Caco-2 (cell line): ENCODE data around the gene SLIT3. TPM values are rescaled to one million over a fixed set of nuclear protein-coding genes. Genes with fewer than 3 reads are reported as not detected.

Experiments used
- BruUV-seq: library from RNA; stranded (reverse); fragments of 400-500 nt; replicated peaks from 2 replicates; lab custom pipeline; 2021; lab: Mats Ljungman, UMichigan
- CTCF ChIA-PET: fragments of 300-600 bp; sonication (Branson Sonifier 250); formaldehyde crosslinking; loops from one replicate; lab custom pipeline; 2022; ENCODE audit warnings: antibody characterized with exemption; lab: Charles Lee
- POLR2A ChIA-PET: fragments of 300-600 bp; sonication (Branson Sonifier 250); formaldehyde crosslinking; loops from one replicate; lab custom pipeline; 2022; ENCODE audit warnings: antibody characterized with exemption; lab: Charles Lee
- DNase-seq, 2 experiments: peaks; one replicate each; pipeline versions ENCODE4 v3.0.0 to v3.0.0-alpha.2; 2020 to 2022
- H3K27me3 ChIP-seq: replicated peaks from 2 replicates; pipeline ENCODE4 v1.6.0; 2011; ENCODE audit warnings: low read length; ENCODE audit not compliant: control insufficient read depth, insufficient read depth
- H3K36me3 ChIP-seq: 2 replicates; pipeline ENCODE4 v1.5.1; 2011; ENCODE audit warnings: low read length; ENCODE audit not compliant: control insufficient read depth, insufficient read depth
- H3K4me1 ChIP-seq: fragments of 250-450 bp; sonication (Bioruptor Pico); 2 replicates; pipeline ENCODE4 v1.5.1; 2020; ENCODE audit warnings: mild to moderate bottlenecking
- H3K4me3 ChIP-seq: 2 replicates; pipeline ENCODE4 v1.5.1; 2011; ENCODE audit warnings: low read depth, mild to moderate bottlenecking, control low read depth, low read length
- H3K9me3 ChIP-seq: fragments of 250-450 bp; sonication (Bioruptor Pico); 2 replicates; pipeline ENCODE4 v1.5.1; 2020; ENCODE audit warnings: mild to moderate bottlenecking, moderate library complexity
- H3K27ac Mint-ChIP-seq: one replicate; pipeline ENCODE4 v1.8.0; 2022; ENCODE audit warnings: mixed read lengths; ENCODE audit not compliant: unreplicated experiment
- H3K27me3 Mint-ChIP-seq: one replicate; pipeline ENCODE4 v1.8.0; 2022; ENCODE audit warnings: mixed read lengths; ENCODE audit not compliant: insufficient read depth, unreplicated experiment
- H3K36me3 Mint-ChIP-seq: one replicate; pipeline ENCODE4 v1.8.0; 2022; ENCODE audit warnings: mild to moderate bottlenecking, mixed read lengths; ENCODE audit not compliant: insufficient read depth, unreplicated experiment
- H3K4me1 Mint-ChIP-seq: one replicate; pipeline ENCODE4 v1.8.0; 2022; ENCODE audit warnings: low read depth, mixed read lengths; ENCODE audit not compliant: unreplicated experiment
- H3K4me3 Mint-ChIP-seq: one replicate; pipeline ENCODE4 v1.8.0; 2022; ENCODE audit warnings: mild to moderate bottlenecking, moderate library complexity, mixed read lengths; ENCODE audit not compliant: unreplicated experiment
- H3K9me3 Mint-ChIP-seq: one replicate; pipeline ENCODE4 v1.8.0; 2022; ENCODE audit warnings: mixed read lengths; ENCODE audit not compliant: unreplicated experiment
- CTCF ChIP-seq, 2 experiments: fragments of 200-600 bp in 1 of 2; IDR thresholded peaks; 1 replicate in 1 of 2; 2 replicates in 1 of 2; pipeline versions ENCODE4 v1.5.1 to v1.8.0; 2011 to 2022; ENCODE audit warnings: antibody characterized with exemption in 1 of 2, control low read depth in 1 of 2, inconsistent platforms in 1 of 2, low read depth in 1 of 2, low read length in 1 of 2, mild to moderate bottlenecking in 1 of 2, moderate library complexity in 1 of 2; ENCODE audit not compliant: insufficient read depth in 1 of 2, severe bottlenecking in 1 of 2, unreplicated experiment in 1 of 2
- intact Hi-C: fragments of 100-400 bp; cut with micrococcal nuclease; formaldehyde crosslinking; loops from one replicate; pipeline ENCODE4 v1.10.0; 2022; ENCODE audit not compliant: unreplicated experiment
- total RNA-seq: library from RNA; stranded (reverse); gene quantifications from 2 replicates; pipeline ENCODE4 v1.2.3, GENCODE V29; 2022

The SLIT3 gene
- total RNA-seq, 1 experiment from 2014 or later = 2.1 TPM

GRCh38 chr5:168793841-168794837 lies 506.8 kb downstream of the SLIT3 start:
- Mint-ChIP-seq H3K4me1 (peaks cover 8% of the 10 kb centered on the region), H3K36me3 (no peaks in the 10 kb centered on the region), H3K9me3 (no peaks in the 10 kb centered on the region), H3K4me3 (no peak overlapping the region), H3K27me3 (peaks cover 2% of the 10 kb centered on the region), H3K27ac (no peak overlapping the region)
- ChIA-PET CTCF (no interaction called here), POLR2A (no interaction called here)
- no peak for DNase-seq
- no peak for TF ChIP-seq CTCF (IDR thresholded peaks at IDR 0.05; ENCODE audit: insufficient read depth in 1 of 2, low read depth in 1 of 2, low read length in 1 of 2, severe bottlenecking in 1 of 2, unreplicated experiment in 1 of 2)
- H3K9me3 ChIP-seq = no peaks in the 10 kb centered on the region
- 0 out of 2 replicates have a peak, but pooled peaks cover 4% of the 10 kb centered on the region for H3K4me1 ChIP-seq
- no peak overlapping the region for H3K4me3 ChIP-seq
- H3K27me3 ChIP-seq = no peaks in the 10 kb centered on the region
- intact Hi-C loops = no loop called here
- BruUV-seq = no TSS peak
- no peaks in the 10 kb centered on the region for H3K36me3 ChIP-seq

- Mint-ChIP-seq H3K36me3 (no peaks in the 10 kb centered on the region), H3K27ac (no peak overlapping the region), H3K4me1 (peaks cover 8% of the 10 kb centered on the region), H3K9me3 (no peaks in the 10 kb centered on the region), H3K27me3 (peaks cover 2% of the 10 kb centered on the region), H3K4me3 (no peak overlapping the region)
- TF ChIP-seq CTCF (IDR thresholded peaks at IDR 0.05; ENCODE audit: insufficient read depth in 1 of 2, low read depth in 1 of 2, low read length in 1 of 2, severe bottlenecking in 1 of 2, unreplicated experiment in 1 of 2) = no peak
- H3K36me3 ChIP-seq = no peaks in the 10 kb centered on the region
- ChIA-PET POLR2A (no interaction called here), CTCF (no interaction called here)
- intact Hi-C loops = no loop called here
- DNase-seq = no peak
- H3K4me3 ChIP-seq = no peak overlapping the region
- H3K4me1 ChIP-seq = 0 out of 2 replicates have a peak, but pooled peaks cover 4% of the 10 kb centered on the region
- no peaks in the 10 kb centered on the region for H3K27me3 ChIP-seq
- BruUV-seq = no TSS peak
- H3K9me3 ChIP-seq = no peaks in the 10 kb centered on the region
These were observed 508.3 kb downstream of the SLIT3 start for GRCh38 chr5:168792678-168793077.

GRCh38 chr5:168790671-168791250 lies 510.2 kb downstream of the SLIT3 start:
- no TSS peak for BruUV-seq
- no peak overlapping the region for H3K4me3 Mint-ChIP-seq
- no peak for TF ChIP-seq CTCF (IDR thresholded peaks at IDR 0.05; ENCODE audit: insufficient read depth in 1 of 2, low read depth in 1 of 2, low read length in 1 of 2, severe bottlenecking in 1 of 2, unreplicated experiment in 1 of 2)

More at GRCh38 chr5:168790671-168791250, 510.2 kb downstream of the SLIT3 start:
- no peaks in the 10 kb centered on the region for H3K27me3 ChIP-seq
- H3K27ac Mint-ChIP-seq = no peak overlapping the region
- intact Hi-C loops = no loop called here
- H3K36me3 ChIP-seq = no peaks in the 10 kb centered on the region
- POLR2A ChIA-PET = no interaction called here
- CTCF ChIA-PET = no interaction called here
- peaks cover 8% of the 10 kb centered on the region for H3K4me1 Mint-ChIP-seq
- H3K4me1 ChIP-seq = 0 out of 2 replicates have a peak, but pooled peaks cover 4% of the 10 kb centered on the region
- DNase-seq = no peak
- H3K27me3 Mint-ChIP-seq = peaks cover 2% of the 10 kb centered on the region
- no peaks in the 10 kb centered on the region for H3K9me3 ChIP-seq
- no peaks in the 10 kb centered on the region for H3K9me3 Mint-ChIP-seq
- H3K36me3 Mint-ChIP-seq = no peaks in the 10 kb centered on the region
- no peak overlapping the region for H3K4me3 ChIP-seq
